Stimulated activated CD8-positive, alpha-beta memory T cell treated with anti-CD3 and anti-CD28 coated beads, Interleukin-7, amount 100 ng/mL, for 4 hours (primary cell): ENCODE results near the gene IMPACT.
A peak's percentile ranks its signal among the peaks of the same experiment; 100 is the strongest.

Experiments
- DNase-seq, 2 donors: peaks; one replicate each; pipeline ENCODE4 v3.0.0-alpha.2; 2020; ENCODE audit warnings: low read depth in 2 of 2

The IMPACT gene, protein sequence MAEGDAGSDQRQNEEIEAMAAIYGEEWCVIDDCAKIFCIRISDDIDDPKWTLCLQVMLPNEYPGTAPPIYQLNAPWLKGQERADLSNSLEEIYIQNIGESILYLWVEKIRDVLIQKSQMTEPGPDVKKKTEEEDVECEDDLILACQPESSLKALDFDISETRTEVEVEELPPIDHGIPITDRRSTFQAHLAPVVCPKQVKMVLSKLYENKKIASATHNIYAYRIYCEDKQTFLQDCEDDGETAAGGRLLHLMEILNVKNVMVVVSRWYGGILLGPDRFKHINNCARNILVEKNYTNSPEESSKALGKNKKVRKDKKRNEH

DNA sequence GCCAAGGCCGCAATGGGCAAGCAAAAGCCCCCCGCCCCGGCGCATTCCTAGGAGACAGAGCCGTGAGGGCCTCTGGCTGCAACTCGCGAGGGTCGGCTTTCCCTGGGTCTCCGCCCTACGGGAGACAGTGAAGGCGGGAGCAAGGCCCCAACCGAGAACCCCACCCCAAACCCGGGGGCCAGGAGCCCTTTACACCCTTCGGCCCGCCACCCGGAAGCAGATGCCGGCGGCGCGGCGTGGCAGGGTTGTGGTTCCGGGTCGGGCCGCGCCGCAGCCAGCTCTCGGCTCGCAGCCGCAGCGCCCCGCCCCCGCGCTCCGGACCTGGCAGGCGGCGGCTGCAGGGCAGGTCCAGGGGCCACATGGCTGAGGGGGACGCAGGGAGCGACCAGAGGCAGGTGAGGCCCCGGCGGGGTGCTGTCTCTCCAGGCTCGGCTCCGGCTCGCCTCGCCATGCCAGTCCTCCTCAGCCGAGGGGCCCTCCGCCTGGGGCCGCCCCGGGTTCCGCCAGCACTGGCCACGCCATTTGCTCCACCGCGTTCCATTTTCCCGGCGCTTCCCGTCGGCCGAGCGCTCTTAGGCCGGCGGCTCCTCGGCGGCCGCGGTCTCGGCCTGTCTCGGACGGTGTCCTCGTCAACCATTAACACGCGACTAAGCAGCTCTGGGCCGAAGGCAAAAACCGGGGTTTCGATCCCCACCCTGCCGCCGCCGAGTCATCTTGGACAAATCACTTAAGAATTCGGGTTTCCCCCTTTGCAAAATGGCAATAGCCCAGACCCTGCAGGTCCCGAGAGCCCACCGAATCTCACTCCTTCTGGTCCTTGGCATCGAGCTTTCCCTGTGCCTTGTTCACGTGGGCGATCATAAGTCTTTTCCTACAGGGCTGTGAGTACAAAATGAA, at the start of gene IMPACT:
IMPACT (plus strand) TSS at position 273 of the 897 bp plus-strand sequence; CDS start at position 360, 87 bp downstream.
- peak; percentile 43 to 76 for DNase-seq

- DNase-seq: no peak
Measured at GRCh38 chr18:24378598-24378997, 47.9 kb upstream of the IMPACT start.

DNA sequence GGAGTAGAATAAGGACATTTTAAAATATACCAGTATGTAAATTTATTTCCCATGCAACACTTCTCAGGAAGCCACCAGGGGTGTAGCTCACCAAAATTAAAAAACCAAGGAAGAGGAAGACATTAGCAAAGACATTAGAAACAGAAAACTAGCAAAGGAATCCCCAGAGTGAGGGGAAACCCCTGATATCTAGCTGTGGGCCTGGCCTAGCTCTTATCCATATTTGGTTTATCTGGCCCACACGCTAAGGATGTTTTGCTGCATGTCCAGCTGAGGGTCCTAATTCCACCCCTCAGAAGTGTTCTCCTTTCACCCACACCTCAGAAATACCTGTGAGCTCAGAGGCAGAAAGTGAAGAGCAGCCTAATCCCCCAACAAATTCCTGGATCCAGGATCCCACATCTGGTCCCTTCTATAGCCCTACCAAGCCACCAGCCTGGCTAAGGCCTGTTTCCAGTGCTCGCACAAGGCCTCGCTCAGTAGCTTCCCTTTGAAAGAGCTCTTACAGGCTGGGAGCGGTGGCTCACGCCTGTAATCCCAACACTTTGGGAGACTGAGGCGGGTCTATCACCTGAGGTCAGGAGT, 46.2 kb upstream of the IMPACT start:
- no peak for DNase-seq

- no peak for DNase-seq
Measured at GRCh38 chr18:24381126-24381525, 45.3 kb upstream of the IMPACT start.

GRCh38 chr18:24386681-24387080, 39.8 kb upstream of the IMPACT start:
- DNase-seq: no peak

DNA sequence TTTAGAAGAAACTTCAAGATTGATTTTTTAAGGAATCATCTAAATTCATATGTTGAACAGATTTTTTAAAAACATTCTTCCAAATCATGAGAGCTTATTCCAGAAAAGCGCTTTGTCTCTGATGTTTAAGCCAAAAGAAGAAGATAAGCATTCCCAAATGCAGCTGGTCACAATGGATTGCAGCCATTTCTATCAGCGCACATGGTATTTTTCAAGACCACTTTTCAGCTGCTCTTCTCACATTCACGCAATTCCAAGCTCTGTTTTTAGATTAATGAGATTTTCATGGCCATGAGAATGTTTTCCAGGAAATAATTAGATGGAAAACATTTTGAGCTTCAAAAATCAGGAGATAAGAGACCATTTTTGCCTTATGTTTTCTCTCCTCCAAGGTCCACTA, 37.5 kb upstream of the IMPACT start:
- no peak for DNase-seq

- DNase-seq: no peak
Measured at GRCh38 chr18:24395049-24395795, 31.2 kb upstream of the IMPACT start.

DNA sequence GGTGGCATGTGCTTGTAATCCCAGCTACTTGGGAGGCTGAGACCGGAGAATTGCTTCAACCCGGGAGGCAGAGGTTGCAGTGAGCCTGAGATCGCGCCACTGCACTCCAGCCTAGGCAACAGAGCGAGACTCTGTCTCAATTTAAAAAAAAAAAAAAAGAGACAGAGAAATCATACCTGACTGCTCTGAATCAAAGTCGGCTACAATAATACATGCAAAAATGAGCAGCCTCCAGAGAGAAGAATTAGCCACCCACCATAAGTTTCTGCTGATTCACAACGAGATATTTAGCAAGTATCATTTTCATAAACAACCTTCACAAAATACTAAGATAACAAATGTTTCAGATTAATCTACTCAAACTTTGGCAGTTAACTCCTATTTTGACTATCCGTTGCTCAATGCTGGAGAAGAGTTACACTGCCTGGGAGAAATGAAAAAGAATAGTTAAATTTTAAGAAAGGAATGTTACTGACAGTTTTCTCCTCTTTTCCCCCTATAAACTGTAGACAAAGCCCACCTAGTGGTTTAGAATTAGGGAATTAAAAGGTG, 30.3 kb upstream of the IMPACT start:
- DNase-seq: no peak

DNA sequence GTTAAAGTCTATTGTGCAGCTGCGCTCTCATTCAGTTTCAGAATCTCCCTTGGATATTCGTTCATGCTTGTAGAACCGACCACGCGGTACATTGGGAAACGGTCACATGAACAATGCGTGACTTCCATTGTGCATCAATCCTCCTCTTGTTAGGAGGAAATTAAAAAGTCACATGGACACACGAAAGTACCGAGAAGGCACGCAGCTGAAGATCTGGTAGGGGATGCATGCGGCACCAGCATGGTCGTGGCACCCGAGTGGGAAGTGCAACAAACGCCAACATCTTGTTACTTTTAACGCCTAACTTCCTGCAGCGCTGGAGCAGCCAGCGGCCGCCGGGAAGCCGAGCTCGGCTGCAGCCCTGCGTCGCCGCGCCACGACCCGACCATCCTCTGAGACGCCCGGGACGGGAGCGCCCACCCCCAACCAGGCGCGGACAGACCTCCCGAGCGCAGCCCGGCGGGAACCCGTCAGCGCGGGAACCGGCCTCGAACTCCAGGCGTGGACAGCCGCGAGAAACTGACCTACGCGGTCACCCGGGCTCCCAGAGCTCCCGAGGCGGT, 29.3 kb upstream of the IMPACT start:
- DNase-seq: no peak

- DNase-seq: peak; percentile 59 to 75
Measured at GRCh38 chr18:24397694-24398368, 28.6 kb upstream of the IMPACT start, which contains the start of gene OSBPL1A. TSS of gene OSBPL1A (minus strand) at chr18:24397824. CDS start at chr18:24377533, 20,291 bp downstream.

DNA sequence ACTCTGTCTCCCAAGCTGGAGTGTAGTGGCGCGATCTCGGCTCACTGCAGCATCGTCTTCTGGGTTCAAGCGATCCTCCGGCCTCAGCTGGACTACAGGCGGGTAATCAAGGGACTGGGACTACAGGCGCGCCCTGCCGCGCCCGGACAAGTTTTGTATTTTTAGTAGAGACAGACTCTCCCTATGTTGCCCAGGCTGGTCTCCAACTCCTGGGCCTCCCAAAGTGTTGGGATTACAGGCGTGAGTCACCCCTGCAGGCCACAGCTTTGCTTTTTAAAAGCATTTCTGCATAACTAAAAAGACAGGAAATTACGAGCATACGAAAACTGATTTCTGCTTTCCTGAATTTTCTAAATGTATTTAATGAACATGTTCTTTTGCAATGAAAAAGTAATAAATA, 27.9 kb upstream of the IMPACT start:
- DNase-seq: no peak

DNA sequence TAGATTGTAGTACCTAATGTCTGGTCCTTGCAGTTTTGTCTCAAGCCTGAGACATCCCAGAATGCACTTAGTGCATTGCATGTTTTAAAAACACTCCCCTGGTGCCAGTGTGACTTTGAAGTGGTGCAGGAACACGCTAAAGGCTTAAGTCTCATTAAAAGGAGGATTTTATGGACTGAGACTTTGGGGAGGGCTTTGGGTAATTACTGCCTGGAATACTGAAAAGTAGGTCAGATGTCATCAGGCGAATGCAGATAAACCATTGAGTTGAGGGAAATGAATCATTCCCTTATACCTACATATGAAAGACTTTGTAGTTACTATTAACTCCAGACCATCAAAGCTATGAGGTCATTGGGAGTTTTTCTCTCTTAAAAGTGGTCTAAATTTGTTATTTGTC, 25.9 kb upstream of the IMPACT start:
- DNase-seq: no peak

DNA sequence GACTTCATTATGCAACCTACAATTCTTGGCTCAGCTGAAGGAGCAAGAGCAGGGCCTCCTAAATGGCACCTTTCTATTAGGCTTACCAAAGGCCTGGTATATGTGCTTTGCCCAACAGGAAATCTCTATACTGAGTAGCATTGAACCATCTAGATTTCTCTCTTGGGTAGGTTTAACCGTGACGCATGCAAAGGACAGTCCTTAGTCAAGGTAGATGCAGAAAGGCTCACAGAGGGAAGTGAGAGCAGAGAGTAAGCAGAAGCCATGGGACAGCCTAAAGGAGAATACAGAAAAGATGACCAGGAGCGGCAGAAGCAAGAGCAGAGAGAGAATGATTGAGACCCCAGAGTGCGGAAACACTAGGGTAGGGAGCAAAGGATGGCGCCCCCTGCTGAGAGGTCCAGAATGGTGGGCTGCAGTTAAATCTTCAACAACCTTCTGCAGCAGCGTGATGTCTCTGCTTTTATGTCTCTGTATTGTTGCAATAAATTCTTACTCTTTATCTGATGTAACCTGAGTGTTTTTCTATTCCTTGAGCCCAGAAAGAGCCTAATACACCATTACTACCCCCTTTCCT, 24.2 kb upstream of the IMPACT start:
- no peak for DNase-seq

DNA sequence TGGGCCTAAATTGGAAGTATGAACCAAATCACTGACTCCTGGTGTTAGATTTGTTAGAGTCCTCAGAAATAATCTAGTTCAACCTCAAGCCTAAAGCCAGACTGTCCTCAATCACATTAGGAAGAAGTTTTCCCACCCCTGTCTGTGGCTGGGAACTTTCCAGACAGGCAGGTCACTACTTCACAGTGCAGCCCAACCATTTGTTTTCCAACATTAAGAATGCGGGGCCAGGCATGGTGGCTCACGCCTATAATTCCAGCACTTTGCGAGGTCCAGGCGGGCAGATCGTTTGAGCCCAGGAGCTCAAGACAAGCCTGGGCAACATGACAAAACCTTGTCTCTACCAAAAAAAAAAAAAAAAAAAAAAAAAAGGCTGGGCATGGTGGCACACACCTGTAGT, 23.4 kb upstream of the IMPACT start:
- no peak for DNase-seq

DNA sequence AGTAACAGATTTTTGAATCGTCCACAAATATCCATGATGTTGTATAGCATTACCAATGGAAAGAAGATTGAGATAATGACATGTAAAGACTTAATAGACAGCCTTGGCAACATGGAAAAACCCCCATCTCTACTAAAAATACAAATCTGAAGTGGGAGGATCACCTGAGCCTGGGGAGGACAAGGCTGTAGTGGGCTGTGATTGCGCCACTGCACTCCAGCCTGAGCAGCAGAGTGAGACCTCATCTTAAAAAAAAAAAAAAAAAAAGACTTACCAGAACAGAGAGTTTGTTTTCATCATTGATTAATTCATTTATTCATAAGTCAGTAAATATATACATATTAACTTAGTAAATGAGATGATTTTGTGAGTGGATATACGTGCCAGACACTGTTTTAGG, 21.9 kb upstream of the IMPACT start:
- DNase-seq: no peak

DNA sequence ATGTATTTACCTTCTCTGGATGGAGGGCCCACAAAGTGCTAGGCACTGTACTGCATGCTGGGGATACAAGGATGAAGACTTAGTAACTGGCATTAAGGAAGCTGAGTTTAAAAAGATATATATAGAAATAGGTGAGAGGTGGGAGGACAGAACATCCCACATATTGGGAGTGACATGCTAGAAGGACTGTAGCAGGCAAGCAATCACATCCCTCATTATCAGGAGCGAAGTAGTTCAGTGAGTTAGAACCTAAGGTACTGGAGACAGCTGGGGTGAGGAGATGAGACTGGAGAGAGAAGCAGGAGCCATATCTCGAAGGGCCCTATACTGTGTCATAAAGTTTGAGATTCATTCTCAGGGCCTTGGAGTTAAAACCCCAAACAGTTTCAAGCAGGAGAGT, 18.0 kb upstream of the IMPACT start:
- no peak for DNase-seq

DNA sequence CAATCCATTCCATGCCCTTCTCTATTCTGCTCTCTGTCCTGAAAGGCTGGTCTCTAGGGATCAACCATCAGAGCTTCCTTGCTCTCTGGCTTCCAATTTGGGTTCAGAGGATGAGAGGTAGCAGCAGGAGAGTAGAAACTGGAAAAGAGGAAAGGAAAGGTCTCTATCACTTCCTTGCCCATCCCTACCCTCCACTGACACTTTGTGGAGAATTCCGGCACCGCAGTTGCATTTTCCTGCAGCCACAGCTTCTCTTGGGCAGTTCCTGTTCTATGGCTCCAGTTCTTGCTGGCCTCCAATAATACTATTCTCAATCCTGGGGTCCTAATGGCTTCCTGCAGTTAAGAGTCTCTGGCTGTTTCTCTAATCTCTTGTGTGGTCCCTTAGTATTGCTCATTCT, 13.3 kb upstream of the IMPACT start:
- no peak for DNase-seq

DNA sequence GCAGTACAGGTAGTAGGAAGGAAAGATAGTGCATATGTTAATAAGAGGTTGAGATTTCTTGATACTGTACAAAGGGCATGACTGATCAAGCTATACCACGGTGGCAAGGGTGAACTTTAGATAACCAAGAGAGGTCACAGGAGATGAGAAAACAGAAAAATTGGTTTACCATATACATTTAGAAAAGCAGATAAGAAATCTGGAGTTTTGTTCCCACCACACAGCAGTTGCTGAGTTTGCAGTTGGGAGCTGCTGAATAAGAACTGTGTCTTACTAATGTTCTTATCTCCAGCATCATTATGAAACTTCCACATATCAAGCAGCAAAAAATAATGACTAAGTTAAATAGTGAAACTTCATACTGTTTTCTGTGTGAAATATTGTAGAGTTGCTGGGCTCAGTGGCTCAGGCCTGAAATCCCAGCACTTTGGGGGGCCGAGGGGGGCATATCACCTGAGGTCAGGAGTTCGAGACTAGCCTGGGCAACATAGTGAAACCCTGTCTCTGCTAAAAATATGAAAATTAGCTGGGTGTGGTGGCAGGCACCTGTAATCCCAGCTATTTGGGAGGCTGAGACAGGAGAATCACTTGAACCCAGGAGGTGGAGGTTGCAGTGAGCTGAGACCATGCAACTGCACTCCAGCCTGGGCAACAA, 12.0 kb upstream of the IMPACT start:
- DNase-seq: peak in 1 of 2 donors; percentile 6

DNA sequence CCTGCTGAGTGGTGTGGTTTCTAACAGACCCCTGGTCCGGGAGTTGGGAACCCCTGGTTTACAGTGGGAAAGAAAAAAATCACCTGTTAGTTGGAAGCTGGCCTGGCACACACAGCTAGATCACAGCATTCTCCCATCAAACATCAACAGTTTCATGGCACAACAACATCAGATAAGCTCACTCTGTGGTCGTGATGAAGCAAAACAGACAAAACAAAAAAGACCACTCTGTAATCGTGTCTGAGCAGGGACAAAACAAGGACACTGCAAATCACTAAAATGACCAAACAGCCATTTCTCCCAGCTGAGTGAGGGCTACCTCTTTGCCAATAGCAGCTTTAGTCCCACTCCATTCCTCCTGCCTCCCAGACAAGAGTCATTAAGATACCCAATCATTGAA, 9.0 kb upstream of the IMPACT start:
- DNase-seq: no peak

- no peak for DNase-seq
Measured at GRCh38 chr18:24420551-24420950, 5.9 kb upstream of the IMPACT start.
